GM12878 (cell line): ENCODE measurements around the gene MAGI1.

Experiments
- BCL3 ChIP-seq: IDR thresholded peaks from 2 replicates; pipeline ENCODE4 v1.6.1; 2011; ENCODE audit warnings: borderline replicate concordance, low read depth, mild to moderate bottlenecking, moderate library complexity, low read length; ENCODE audit not compliant: insufficient read depth, poor library complexity, severe bottlenecking
- PBX3 ChIP-seq: IDR thresholded peaks from 2 replicates; pipeline ENCODE4 v1.6.1; 2011; ENCODE audit warnings: mild to moderate bottlenecking, low read depth, low read length, moderate library complexity; ENCODE audit not compliant: insufficient replicate concordance

- TF ChIP-seq BCL3 (no peak), PBX3 (no peak)
These were observed 55.6 kb downstream of the MAGI1 start for GRCh38 chr3:65983100-65983499.
